Calu3 (cell line): ENCODE measurements around the gene HMCN2. TPM values are rescaled to one million over a fixed set of nuclear protein-coding genes. Genes with fewer than 3 reads are reported as not detected.
A peak's percentile ranks its signal among the peaks of the same experiment; 100 is the strongest.

Experiments used
- Bru-seq: library from RNA; stranded (reverse); fragments of 400-500 nt; gene quantifications from one replicate; lab custom pipeline; 2021; lab: Mats Ljungman, UMichigan
- BruChase-seq, 2 experiments: library from RNA; stranded (reverse); fragments of 400-500 nt; gene quantifications; one replicate each; lab custom pipeline; 2021; lab: Mats Ljungman, UMichigan
- BruUV-seq: library from RNA; stranded (reverse); fragments of 400-500 nt; replicated peaks from 2 replicates; lab custom pipeline; 2021; lab: Mats Ljungman, UMichigan
- CTCF ChIA-PET: fragments of 300-600 bp; sonication (Branson Sonifier 250); formaldehyde crosslinking; loops from one replicate; lab custom pipeline; 2022; ENCODE audit warnings: antibody characterized with exemption; lab: Charles Lee
- DNase-seq: peaks from one replicate; pipeline ENCODE4 v3.0.0; 2022
- H3K27ac Mint-ChIP-seq: one replicate; pipeline ENCODE4 v1.8.0; 2022; ENCODE audit warnings: mixed read lengths; ENCODE audit not compliant: unreplicated experiment
- H3K27me3 Mint-ChIP-seq: one replicate; pipeline ENCODE4 v1.8.0; 2022; ENCODE audit warnings: mixed read lengths; ENCODE audit not compliant: unreplicated experiment
- H3K36me3 Mint-ChIP-seq: one replicate; pipeline ENCODE4 v1.8.0; 2022; ENCODE audit warnings: mild to moderate bottlenecking, moderate library complexity, mixed read lengths; ENCODE audit not compliant: insufficient read depth, unreplicated experiment
- H3K4me1 Mint-ChIP-seq: one replicate; pipeline ENCODE4 v1.8.0; 2022; ENCODE audit warnings: mild to moderate bottlenecking, low read depth, mixed read lengths; ENCODE audit not compliant: unreplicated experiment
- H3K4me3 Mint-ChIP-seq: one replicate; pipeline ENCODE4 v1.8.0; 2022; ENCODE audit warnings: mild to moderate bottlenecking, low read depth, moderate library complexity, mixed read lengths; ENCODE audit not compliant: unreplicated experiment
- H3K9me3 Mint-ChIP-seq: one replicate; pipeline ENCODE4 v1.8.0; 2022; ENCODE audit warnings: low read depth, mixed read lengths; ENCODE audit not compliant: unreplicated experiment
- intact Hi-C: fragments of 100-400 bp; cut with micrococcal nuclease; formaldehyde crosslinking; loops from one replicate; pipeline ENCODE4 v1.10.0; 2022; ENCODE audit not compliant: unreplicated experiment
- long read RNA-seq: library from polyadenylated mRNA; stranded (forward); transcript quantifications from one replicate; pipeline ENCODE4 v2.0.0, GENCODE V29; 2022
- total RNA-seq: library from RNA; stranded (reverse); gene quantifications from 2 replicates; pipeline ENCODE4 v1.2.3, GENCODE V29; 2022
- TF ChIP-seq, protein P1 (sequence below): fragments of 200-600 bp; IDR thresholded peaks from one replicate; pipeline ENCODE4 v1.8.0; 2022; ENCODE audit warnings: antibody characterized with exemption; ENCODE audit not compliant: unreplicated experiment

The HMCN2 gene, protein sequence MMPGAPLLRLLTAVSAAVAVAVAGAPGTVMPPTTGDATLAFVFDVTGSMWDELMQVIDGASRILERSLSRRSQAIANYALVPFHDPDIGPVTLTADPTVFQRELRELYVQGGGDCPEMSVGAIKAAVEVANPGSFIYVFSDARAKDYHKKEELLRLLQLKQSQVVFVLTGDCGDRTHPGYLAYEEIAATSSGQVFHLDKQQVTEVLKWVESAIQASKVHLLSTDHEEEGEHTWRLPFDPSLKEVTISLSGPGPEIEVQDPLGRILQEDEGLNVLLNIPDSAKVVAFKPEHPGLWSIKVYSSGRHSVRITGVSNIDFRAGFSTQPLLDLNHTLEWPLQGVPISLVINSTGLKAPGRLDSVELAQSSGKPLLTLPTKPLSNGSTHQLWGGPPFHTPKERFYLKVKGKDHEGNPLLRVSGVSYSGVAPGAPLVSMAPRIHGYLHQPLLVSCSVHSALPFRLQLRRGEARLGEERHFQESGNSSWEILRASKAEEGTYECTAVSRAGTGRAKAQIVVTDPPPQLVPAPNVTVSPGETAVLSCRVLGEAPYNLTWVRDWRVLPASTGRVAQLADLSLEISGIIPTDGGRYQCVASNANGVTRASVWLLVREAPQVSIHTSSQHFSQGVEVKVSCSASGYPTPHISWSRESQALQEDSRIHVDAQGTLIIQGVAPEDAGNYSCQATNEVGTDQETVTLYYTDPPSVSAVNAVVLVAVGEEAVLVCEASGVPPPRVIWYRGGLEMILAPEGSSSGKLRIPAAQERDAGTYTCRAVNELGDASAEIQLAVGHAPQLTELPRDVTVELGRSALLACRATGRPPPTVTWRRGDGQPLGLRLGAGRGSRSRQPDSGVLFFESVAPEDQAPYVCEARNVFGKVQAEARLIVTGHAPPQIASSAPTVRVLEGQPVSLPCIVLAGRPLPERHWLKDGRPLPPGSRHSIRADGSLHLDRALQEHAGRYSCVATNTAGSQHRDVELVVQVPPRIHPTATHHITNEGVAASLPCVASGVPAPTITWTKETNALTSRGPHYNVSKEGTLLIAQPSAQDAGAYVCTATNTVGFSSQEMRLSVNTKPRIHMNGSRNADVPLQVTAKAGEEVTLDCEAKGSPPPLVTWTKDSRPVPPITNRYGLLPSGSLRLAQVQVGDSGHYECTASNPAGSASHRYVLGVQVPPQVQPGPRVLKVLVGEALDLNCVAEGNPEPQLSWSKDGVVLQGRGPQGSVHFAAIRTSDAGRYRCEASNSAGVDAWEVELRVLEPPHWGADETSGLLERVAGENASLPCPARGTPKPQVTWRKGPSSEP (N-terminal part only)
- total RNA-seq: 0.32 TPM in 1 of 2 replicates, not detected in the other
- Bru-seq, nascent RNA: percentile 2 among the genes with signal in this experiment
- BruChase-seq, experiment 1, labeled RNA remaining after a 6-hour chase: percentile 4 among the genes with signal in this experiment
- BruChase-seq, experiment 2, labeled RNA remaining after a 2-hour chase: percentile 2 among the genes with signal in this experiment
- long read RNA-seq, partial matches to known transcripts: 0 of 1 reads
- long read RNA-seq, other reads (novel, unspliced or antisense): 1 of 1 reads

DNA sequence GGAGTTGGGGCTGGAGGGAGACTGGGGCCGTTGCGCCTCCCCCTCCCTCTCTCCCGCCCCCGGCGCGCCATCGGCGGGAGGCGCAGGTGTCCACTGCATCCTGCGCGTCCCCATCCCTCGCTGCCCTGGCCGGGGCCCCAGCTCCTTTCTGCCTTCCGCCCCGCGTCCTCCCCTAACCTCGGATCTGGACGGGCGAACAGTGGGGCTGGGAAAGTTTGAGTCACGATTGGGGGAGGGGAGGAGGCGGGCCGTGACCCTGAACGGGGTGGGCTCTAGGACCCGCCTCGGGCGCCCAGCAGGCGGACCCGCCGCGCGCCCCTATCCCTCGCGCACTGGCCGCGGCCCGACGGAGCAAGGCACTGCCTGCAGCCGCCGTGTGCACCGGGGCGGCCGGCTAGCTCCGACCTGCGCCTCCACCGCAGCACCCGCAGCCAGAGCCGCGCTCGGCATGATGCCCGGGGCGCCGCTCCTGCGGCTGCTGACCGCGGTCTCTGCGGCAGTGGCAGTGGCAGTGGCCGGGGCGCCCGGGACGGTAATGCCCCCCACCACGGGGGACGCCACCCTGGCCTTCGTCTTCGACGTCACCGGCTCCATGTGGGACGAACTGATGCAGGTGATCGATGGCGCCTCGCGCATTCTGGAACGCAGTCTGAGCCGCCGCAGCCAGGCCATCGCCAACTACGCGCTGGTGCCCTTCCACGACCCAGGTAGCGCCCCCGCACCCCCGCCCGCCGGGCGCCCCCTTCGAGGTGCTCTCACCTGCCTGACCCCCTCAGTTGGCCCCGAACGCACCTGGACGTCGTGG, at the start of gene HMCN2:
HMCN2 (plus strand) TSS at position 330 of the 805 bp plus-strand sequence; CDS start at position 449, 119 bp downstream.
- no TSS peak for BruUV-seq
- H3K36me3 Mint-ChIP-seq: no peaks in the 10 kb centered on the region
- CTCF ChIA-PET: interaction anchor here (0.6 kb wide), 2 partner anchors 21 to 93 kb away, joined by 7 to 11 read pairs; partner anchors contain the start of gene NCS1
- H3K9me3 Mint-ChIP-seq: no peaks in the 10 kb centered on the region
- DNase-seq: no peak
- TF ChIP-seq, protein P1, sequence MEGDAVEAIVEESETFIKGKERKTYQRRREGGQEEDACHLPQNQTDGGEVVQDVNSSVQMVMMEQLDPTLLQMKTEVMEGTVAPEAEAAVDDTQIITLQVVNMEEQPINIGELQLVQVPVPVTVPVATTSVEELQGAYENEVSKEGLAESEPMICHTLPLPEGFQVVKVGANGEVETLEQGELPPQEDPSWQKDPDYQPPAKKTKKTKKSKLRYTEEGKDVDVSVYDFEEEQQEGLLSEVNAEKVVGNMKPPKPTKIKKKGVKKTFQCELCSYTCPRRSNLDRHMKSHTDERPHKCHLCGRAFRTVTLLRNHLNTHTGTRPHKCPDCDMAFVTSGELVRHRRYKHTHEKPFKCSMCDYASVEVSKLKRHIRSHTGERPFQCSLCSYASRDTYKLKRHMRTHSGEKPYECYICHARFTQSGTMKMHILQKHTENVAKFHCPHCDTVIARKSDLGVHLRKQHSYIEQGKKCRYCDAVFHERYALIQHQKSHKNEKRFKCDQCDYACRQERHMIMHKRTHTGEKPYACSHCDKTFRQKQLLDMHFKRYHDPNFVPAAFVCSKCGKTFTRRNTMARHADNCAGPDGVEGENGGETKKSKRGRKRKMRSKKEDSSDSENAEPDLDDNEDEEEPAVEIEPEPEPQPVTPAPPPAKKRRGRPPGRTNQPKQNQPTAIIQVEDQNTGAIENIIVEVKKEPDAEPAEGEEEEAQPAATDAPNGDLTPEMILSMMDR: no peak
- intact Hi-C loops: no loop called here
- no peak within 1 kb of the TSS for H3K27ac Mint-ChIP-seq
- H3K4me3 Mint-ChIP-seq: no peak within 1 kb of the TSS
- peaks cover 8% of the 10 kb centered on the region for H3K4me1 Mint-ChIP-seq
- peaks cover 80% of the 10 kb centered on the region for H3K27me3 Mint-ChIP-seq

DNA sequence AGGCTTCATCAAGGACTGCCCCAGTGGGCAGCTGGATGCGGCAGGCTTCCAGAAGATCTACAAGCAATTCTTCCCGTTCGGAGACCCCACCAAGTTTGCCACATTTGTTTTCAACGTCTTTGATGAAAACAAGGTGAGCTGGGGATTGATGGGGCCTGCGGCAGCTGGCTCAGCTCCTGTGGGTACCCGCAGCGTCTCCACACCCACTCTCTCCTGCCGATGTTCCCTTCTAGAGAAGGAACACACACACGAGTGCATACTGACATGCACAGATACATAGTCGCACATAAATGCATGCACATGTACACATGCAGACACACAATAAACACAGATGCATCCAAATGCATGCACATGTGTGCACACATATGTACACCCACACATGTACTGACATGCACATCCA, 47.7 kb upstream of the HMCN2 start:
- H3K36me3 Mint-ChIP-seq: no peaks in the 10 kb centered on the region
- no peaks in the 10 kb centered on the region for H3K27me3 Mint-ChIP-seq
- DNase-seq: no peak
- intact Hi-C loops: no loop called here
- CTCF ChIA-PET: no interaction called here
- no peak overlapping the region for H3K27ac Mint-ChIP-seq
- H3K9me3 Mint-ChIP-seq: no peaks in the 10 kb centered on the region
- TF ChIP-seq, protein P1: no peak
- no peak overlapping the region for H3K4me3 Mint-ChIP-seq
- no peaks in the 10 kb centered on the region for H3K4me1 Mint-ChIP-seq
- no TSS peak for BruUV-seq

DNA sequence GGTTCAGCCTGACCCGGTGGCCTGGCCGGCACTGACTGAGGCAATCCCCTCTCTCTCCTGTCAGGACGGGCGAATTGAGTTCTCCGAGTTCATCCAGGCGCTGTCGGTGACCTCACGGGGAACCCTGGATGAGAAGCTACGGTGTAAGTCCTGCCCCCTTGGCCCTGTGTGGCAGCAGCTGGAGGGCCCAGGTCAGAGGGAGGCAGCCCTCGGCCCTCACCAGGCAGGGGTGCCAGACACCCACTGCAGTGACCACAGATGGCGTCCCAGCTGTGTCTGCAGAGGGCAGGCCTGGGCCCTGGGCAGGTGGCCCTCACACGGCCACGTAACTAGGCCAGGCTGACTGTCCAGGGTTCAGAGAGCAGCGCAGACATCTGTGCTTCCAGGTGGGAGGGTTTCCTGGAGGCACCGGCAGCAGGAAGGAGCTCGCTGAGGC, 45.9 kb upstream of the HMCN2 start:
- Mint-ChIP-seq H3K4me3 (no peak overlapping the region), H3K27ac (no peak overlapping the region), H3K9me3 (no peaks in the 10 kb centered on the region), H3K36me3 (no peaks in the 10 kb centered on the region), H3K4me1 (no peaks in the 10 kb centered on the region), H3K27me3 (no peaks in the 10 kb centered on the region)
- intact Hi-C loops: no loop called here
- TF ChIP-seq, protein P1: no peak
- BruUV-seq: no TSS peak
- CTCF ChIA-PET: no interaction called here
- DNase-seq: no peak
